ENCODE measurements around the gene UPK1B. TPM values are rescaled to one million over a fixed set of nuclear protein-coding genes. Genes with fewer than 3 reads are reported as not detected.

The UPK1B gene
- total RNA-seq, 2 donors from 2014 or later, result 6.6 to 9.3 TPM

GRCh38 chr3:119206611-119207511, 33.5 kb downstream of the UPK1B start:
- peak overlapping the region in 3 of 4 donors; percentile 54 to 81 (median 71) for H3K27ac ChIP-seq
- DNase-seq, result peak; percentile 20 to 40 (median 28)
- H3K9me3 ChIP-seq, result no peaks in the 10 kb centered on the region
- peak; percentile 19 for ATAC-seq
- H3K4me3 ChIP-seq, result no peak overlapping the region
- TF ChIP-seq CTCF (IDR thresholded peaks at IDR 0.05) (no peak), POLR2A (IDR thresholded peaks at IDR 0.05) (no peak)
- no peaks in the 10 kb centered on the region for H3K36me3 ChIP-seq (replicated peaks in 1 of 2; ENCODE audit: insufficient read depth in 1 of 2, low read depth in 2 of 2)
- H3K4me1 ChIP-seq, result peaks cover 44% of the 10 kb centered on the region
- intact Hi-C loops (cut with DNase I), result no loop called here
- no peaks in the 10 kb centered on the region for H3K27me3 ChIP-seq
- WGBS, 2 donors, result 58% methylated on average over 4 of the region's 4 CpGs

- Histone ChIP-seq H3K9me3 (no peaks in the 10 kb centered on the region), H3K36me3 (replicated peaks in 1 of 2; ENCODE audit: insufficient read depth in 1 of 2, low read depth in 2 of 2) (peaks cover 2 to 4% of the 10 kb centered on the region in 2 donors), H3K4me3 (no peak overlapping the region), H3K27ac (peak overlapping the region in 3 of 4 donors; percentile 54 to 81 (median 71)), H3K4me1 (peaks cover 51% of the 10 kb centered on the region), H3K27me3 (no peaks in the 10 kb centered on the region)
- TF ChIP-seq CTCF (IDR thresholded peaks at IDR 0.05) (no peak), POLR2A (IDR thresholded peaks at IDR 0.05) (no peak)
- ATAC-seq (no peak), DNase-seq (no peak)
- intact Hi-C loops (cut with DNase I), result no loop called here
- 88 to 94% methylated on average over 3 of the region's 3 CpGs for WGBS, 2 donors
These were observed 34.1 kb downstream of the UPK1B start for GRCh38 chr3:119207512-119207875.

GRCh38 chr3:119211193-119211592, 37.8 kb downstream of the UPK1B start:
- H3K36me3 ChIP-seq (replicated peaks in 1 of 2; ENCODE audit: insufficient read depth in 1 of 2, low read depth in 2 of 2), result peaks cover 7 to 9% of the 10 kb centered on the region in 2 donors
- WGBS, 2 donors, result 17 to 23% methylated on average over 4 of the region's 4 CpGs
- ATAC-seq (peak; percentile 86), DNase-seq (peak in 1 of 4 donors; percentile 29)
- no peaks in the 10 kb centered on the region for H3K9me3 ChIP-seq
- H3K4me3 ChIP-seq, result no peak overlapping the region
- H3K27me3 ChIP-seq, result no peaks in the 10 kb centered on the region
- TF ChIP-seq CTCF (IDR thresholded peaks at IDR 0.05) (no peak), POLR2A (IDR thresholded peaks at IDR 0.05) (peak in 1 of 3 donors; percentile 19)
- H3K27ac ChIP-seq, result peak overlapping the region in 3 of 4 donors; percentile 54 to 76 (median 72)
- intact Hi-C loops (cut with DNase I), result no loop called here
- H3K4me1 ChIP-seq, result peaks cover 41% of the 10 kb centered on the region

GRCh38 chr3:119211803-119212202, 38.4 kb downstream of the UPK1B start:
- Histone ChIP-seq H3K9me3 (no peaks in the 10 kb centered on the region), H3K27me3 (no peaks in the 10 kb centered on the region), H3K27ac (peak overlapping the region in 3 of 4 donors; percentile 54 to 76 (median 72)), H3K4me1 (peaks cover 35% of the 10 kb centered on the region), H3K4me3 (no peak overlapping the region), H3K36me3 (replicated peaks in 1 of 2; ENCODE audit: insufficient read depth in 1 of 2, low read depth in 2 of 2) (peaks cover 7 to 9% of the 10 kb centered on the region in 2 donors)
- ATAC-seq (no peak), DNase-seq (no peak)
- intact Hi-C loops (cut with DNase I), result no loop called here
- no peak for TF ChIP-seq CTCF (IDR thresholded peaks at IDR 0.05)
- 61 to 62% methylated on average over 6 of the region's 6 CpGs for WGBS, 2 donors

Data from body of pancreas (tissue), 4 donors.